HG03175 (cell line): Measurements from ENCODE around the gene NTNG2.

ENCODE experiments used
- ATAC-seq: cut with Tn5 transposase; IDR thresholded peaks from one replicate; pipeline ENCODE4 v1.9.1; 2021; ENCODE audit warnings: mild to moderate bottlenecking, moderate library complexity; ENCODE audit not compliant: unreplicated experiment

The NTNG2 gene

DNA sequence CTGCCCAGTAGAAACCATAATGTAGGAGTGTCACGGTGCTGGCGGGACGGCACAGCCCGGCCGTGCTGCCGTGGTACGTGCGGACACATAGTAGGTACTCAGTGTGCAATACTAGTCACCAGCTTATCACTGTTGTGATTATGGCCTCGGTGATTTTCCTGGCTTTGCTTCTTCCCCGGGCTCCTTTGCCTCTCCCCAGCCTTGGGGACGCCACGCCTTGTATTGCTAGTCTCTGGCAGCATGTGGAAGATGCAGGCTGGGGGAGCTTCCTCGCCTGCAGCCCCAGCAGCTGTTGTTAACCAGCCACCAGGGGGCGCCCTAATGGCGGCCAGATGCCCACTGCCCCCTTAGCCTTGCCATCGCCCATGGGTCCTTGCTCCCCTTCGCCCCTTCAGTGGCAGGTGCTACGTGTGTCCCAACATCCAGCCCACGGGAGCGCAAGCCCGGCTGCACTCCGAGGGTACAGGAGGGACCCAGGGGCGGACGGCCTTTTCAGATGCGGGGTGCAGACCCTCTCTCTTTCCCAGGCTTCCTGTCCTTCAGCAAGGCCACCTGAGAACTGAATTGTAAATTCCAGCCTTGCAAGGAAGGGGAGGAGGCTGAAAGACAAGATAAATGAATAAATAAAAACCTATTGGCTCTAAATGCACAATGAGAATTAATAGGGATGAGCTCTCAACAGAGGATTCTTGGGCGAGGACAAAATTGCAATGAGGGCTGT, 8.0 kb downstream of the NTNG2 start:
- no peak for ATAC-seq

DNA sequence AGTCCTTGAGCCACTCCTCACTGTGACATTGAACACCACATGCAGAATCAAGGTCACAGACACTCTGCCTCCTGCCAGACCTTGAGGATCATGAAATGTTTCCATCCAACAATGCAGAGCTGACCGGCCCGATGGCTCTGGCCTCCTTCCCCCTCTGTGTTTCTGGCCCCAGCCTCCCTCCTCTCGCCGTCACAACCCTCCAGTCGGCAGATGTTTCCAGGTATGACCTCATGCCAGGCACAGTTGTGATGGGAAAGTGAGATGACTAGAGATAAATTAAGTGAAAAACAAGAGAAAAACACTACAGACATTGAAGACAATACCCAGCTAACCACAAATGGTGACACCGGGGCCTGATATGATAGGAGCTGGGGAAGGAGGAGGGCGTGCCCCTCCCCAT, 9.8 kb downstream of the NTNG2 start:
- no peak for ATAC-seq

DNA sequence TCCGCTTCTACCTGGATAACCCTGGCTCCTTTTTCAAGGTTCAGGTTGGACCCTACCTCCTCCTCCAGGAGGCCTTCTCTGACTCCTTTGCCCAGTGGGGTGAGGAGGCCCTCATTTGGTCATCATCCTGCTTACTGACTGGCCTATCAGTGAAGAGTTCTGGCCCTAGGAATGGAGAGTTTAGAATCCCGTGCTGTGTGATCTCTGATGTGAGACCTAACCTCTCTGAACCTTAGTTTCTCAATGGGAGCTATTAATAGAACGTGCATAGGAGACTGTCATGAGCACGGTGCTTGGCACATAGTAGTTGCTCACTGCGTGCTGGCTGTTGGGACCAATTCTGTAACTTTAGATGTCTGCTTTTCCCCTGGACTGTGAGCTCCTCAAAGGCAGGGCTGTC, 10.3 kb downstream of the NTNG2 start:
- no peak for ATAC-seq

DNA sequence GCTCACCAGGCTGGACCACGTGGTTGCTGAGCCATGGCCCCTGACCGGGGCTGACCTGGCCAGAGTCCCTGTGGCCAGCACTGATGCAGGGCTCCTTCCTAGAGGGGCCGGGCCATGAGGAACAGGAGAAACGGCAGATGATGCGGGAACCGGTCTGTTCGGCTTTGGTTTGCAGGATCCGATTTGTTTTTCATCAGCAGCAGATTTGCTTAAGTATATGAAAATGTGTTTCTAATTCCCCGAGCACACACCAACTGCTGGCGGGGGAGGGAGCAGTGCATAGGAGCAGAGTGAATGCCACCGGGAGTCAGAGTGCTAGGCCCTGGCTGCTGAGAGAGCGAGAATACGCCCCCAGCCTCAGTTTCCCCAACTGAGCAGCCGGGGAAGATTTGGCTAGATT, 13.6 kb downstream of the NTNG2 start:
- ATAC-seq: no peak

DNA sequence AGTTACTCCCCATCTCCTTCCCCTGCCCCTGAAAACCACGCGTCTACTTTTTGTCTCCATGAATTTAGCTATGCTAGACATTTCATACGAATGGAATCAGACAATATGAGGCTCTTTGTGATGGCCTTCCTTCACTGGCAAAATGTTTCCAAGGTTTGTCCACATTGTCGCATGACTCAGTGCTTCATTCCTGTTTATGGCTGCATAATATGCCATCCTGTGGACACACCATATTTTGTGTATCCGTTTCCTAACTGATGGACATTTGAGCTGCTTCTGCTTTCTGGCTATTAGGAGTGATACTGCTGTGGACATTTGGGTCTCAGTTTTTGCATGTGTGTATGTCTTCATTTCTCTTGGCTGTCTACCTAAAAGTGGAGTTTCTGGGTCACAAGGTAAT, 14.5 kb downstream of the NTNG2 start:
- no peak for ATAC-seq

DNA sequence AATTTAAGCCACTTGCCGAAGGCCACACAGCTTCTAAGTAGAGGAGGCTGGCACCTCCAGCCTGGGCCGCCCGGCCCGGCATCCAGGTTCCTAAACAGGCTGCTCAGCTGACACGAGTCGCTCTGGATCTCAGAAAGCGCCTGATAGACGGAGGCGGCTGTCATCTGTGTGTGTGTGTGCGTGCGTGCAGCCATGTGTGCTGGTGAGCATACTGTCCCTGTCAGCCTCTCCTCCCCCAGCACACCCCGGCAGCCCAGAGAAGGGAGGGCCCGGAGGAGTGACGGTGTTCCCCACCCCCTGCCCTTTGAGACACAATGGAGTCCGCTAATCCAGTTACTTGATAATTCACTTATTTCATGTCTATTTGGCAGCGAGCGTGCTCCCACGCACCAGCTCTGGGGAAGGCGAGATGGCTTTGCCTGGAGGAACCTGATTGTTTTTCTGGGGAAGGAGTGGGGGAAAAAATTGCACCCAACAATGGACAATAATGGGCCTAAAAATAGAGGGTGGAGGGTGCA, 20.0 kb downstream of the NTNG2 start:
- ATAC-seq: no peak

DNA sequence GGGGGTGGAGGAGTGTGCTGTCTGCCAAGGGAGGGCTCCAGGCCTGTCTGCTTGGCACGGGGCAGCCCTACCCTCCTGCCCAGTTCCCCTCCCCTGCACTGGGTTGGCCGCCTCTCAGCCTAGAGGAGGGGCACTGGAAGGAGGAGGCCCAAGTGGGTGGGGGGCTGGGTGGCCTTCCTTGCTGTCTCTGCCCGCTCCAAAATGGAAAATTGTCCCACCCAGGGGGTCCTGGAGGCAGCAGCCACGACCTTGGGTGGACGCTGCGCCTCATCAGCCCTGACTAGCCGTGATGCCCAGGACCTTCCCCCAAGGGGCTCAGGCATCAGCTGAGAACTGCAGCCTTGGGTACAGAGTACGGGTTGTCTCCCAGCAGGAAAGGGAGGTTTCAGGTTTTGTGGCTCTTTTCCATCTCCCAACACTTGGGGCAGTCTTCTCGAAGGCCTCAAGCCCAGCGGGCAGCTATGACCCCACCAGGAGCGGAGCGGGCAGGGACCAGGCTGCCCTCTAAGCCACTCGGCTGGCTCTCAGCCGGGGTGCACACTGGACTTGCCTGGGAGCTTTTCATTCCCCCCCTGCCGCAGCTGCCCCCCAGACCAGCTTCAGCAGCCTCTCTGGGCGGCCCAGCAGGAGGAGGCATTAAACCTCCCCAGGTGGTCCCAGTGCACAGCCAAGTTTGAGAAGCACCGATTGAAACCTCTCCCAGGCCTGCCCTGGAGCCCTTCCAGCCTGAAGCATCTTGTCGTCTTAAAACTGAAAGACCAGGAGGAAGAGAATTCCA, 20.6 kb downstream of the NTNG2 start:
- no peak for ATAC-seq

DNA sequence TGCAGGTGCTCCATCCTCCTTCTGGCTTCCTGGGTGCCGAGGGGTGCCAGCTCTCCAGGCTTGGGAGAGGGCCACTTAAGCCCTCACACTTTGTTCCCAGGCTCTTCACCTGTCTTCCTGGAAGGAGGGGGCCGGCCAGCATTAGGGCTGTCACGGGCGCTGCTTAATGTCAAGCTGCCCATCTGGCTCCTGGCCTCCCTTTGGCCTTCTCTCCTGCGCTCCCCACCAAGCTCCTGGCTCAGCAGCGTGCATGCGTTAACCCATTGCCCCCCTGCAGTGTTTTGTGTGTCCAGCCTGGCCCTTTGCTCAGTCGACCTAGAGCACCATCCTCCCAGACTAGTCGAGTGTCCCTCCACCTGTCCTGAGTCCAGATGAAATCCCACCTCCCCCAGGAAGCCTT, 21.3 kb downstream of the NTNG2 start:
- no peak for ATAC-seq

DNA sequence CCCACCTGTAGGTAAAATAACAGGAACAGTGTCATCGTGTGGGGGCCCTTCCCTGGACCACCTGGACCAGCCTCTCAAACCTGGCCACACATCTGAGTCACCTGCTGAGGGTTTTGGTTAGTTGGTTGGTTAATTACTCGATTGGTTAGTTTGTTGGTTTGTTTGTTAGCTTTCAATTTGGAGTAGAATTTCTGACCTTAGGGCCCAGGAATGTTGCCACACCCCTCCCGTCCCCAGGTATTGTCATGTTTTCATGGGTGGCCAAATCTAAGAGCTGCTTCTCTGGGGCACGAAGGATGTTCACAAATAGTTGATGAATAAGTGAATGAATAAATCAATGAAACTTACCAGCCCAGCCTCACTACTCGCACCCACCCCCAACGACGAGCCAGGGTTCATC, 21.9 kb downstream of the NTNG2 start:
- no peak for ATAC-seq

DNA sequence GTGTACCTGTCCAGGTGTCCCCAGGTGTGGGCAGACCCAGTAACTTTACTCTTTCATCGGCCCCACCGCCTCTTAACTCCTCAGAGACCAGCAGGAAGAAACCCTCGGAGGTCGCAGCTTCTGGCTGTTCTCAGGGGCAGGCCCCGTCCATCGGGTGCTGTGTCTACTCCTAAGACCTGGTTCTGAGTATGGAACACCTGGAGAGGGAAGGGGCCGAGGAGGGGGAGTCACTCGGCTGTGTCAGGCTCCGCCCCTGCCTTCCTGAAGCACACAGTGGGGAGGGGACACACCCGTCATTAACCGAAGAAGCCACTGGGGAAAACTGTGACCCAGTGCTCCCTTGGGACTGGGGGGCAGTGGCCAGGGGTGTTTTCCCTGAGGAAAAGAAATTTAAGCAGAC, 22.3 kb downstream of the NTNG2 start:
- ATAC-seq: no peak

DNA sequence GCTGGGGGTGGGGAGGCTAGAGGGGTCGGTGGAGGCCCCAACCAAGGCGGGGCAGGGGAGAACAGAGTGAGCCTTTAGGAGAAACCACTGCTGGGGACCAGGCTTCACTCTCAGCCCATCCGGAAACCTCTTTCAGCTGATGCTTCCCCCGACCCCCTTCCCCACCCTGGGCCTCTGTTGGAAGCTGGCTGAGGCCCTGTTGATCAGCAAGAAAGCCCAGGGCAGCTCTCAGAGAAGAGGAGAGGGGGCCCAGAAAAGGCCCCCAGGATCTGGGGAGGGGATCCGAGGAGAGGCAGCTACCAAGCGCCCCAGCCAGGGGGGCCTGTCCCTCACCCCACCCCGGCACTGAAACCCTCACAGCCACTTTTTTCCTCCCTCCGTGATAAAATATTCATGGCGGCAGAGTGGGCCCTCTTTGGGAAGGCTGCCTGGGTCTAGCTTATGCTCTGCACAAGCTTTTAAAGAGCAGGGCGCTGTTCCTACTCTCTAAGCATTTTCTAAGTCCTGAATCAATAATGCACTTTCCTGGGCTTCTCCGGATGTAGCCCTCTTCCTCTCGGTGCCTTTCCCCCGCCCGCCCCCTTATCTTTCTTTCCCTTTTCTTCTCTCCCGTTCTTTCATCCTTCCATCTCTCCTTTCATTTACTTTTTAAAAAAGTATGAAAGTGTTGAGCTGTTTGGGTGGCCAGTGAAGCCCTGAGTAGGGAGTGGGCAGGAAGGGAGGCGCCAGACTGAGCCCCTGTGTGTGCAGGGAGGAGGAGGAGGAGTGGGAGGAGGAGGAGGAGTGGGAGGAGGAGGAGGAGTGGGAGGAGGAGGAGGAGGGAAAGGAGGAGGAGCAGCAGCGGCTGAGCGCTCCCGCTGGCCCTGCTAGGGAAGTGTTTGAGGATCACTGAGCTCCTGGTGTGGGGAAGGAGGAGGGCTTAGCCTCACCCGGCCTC, 23.5 kb downstream of the NTNG2 start:
- no peak for ATAC-seq

DNA sequence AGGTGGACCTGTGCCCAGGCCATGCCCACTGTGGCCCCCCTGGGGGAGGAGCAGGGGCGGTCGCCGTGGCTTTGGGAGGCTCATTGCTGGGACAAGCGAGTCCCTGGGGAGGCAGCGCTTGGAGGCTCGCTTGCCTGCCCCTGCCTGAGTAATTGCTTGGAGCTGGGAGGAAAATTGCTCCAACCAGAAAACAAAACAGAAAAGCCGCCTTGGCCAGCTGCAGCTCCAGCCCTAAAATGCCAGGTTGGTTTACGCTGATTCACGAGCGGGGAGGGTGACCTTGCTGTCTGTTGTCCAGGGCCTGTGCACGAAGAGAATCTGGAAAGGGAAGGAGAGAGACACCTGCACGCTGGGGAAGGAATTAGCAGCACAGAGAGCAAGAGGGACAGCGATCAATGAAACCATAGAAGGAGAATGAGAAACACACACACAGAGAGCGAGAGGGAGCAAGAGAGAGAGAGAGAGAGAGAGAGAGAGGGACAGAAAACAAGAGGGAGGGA, 25.3 kb downstream of the NTNG2 start:
- no peak for ATAC-seq

DNA sequence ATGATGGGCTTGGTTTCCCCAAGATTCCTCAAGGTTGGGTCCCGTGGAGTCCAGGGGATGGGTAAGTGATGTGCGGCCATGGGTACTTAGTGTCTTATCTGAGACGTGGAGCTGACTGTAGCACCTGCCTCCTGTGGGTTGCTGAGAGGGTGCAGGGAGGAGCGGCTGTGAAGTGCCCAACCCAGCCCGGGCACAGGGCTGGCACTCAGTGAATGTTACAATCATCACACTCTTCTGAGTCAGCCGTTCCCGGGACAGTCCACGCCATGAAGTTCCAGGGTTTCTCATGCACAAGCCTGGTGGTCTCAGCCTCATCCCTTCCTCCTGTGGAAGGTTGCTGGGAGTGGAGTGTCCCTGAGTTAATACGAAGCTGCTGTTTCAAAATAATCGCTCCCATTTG, 29.1 kb downstream of the NTNG2 start:
- no peak for ATAC-seq

DNA sequence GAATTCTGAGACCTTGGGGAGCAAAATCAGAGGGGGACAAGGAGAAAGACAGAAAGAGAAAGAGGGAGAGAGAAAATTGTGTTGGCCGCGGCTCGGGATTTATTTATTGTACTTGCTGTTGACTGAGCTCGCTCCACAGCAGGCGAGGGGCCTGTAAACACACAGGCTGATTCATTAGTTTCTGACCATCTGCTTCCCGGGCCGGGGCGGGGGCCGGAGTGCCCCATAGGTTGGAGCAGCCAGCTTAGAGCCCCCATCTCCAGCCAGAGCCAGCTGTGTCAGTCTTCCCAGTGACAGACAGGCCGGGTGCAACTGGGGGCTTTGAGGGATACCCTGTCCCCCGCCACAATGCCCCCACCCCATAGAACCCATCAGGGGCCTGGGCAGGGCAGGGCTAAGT, 30.9 kb downstream of the NTNG2 start:
- ATAC-seq: no peak

DNA sequence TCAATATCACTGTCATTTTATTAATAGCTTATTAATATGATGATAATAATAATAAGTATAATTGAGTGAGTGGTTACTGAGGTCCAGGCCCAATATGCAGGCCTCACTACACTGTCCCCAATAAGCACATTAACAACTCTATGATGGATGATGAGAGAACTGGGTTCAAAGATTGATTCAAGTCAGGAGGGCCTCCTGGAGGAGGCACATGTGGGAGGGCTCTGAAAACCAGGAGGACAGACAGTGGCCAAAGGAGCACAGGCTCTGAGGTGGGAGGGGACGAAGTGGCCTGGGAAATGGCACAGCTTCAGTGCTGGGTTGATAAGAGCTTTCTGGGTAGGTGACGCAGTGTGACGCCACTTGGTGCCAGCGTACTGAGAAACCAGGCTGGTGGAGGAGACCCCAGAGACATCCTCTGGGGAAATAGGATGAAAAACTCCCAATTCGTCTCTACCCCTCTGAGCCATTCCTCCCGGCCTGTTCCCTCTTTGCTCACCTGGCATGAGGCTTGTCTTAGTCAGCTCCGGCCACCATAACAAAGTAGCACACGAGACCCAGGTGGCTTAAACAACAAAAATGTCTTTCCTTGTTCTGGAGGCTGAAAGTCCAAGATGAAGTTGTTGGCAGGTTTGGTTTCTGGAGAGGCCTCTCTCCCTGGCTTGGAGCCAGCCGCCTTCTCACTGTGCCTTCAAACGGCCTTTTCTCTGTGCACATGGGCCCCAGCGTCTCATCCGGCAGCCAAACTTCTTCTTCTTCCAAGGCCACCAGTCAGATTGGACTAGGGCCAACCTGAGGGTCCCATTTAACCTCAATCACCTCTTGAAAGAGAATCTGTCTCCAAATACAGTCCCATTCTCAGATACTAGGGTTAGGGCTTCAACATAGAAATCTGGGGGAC, 31.6 kb downstream of the NTNG2 start:
- no peak for ATAC-seq

DNA sequence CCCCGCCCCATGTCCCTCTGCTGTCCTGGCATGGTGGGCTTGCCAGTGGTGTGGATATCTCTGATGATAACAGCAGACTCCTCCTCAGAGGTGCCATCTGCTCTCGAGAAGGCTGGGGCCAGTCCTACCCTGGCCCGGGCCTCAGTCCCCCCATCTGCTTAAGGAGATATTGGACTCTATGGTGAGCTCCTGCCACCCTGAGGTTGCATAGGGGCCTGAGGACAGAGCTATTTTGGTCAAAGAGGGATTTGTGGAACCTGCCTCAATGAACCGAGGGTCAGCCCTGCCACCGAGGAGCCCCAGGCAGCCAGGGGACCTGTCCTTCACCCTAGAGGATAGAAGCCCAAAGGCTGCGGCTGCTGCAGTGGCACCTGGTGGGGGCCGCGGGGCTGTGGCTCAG, 32.6 kb downstream of the NTNG2 start:
- ATAC-seq: no peak

DNA sequence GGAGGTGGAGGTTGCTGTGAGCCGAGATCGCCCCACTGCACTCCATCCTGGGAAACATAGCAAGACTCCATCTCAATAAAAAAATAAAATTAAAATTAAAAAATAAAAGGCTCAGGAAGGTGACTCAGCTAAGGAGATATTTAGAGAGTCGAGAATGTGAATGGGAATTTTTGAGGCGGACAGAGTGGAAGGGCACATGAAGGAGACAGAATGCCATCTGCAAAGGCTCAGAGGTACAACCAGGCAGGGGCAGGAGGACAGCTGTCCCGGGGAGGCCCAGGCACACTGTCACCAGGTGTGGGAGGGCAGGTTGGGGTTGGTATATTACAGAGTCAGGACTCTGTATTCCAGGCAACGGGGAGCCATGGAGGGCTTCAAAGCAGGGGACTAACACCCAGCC, 35.5 kb downstream of the NTNG2 start:
- ATAC-seq: no peak

DNA sequence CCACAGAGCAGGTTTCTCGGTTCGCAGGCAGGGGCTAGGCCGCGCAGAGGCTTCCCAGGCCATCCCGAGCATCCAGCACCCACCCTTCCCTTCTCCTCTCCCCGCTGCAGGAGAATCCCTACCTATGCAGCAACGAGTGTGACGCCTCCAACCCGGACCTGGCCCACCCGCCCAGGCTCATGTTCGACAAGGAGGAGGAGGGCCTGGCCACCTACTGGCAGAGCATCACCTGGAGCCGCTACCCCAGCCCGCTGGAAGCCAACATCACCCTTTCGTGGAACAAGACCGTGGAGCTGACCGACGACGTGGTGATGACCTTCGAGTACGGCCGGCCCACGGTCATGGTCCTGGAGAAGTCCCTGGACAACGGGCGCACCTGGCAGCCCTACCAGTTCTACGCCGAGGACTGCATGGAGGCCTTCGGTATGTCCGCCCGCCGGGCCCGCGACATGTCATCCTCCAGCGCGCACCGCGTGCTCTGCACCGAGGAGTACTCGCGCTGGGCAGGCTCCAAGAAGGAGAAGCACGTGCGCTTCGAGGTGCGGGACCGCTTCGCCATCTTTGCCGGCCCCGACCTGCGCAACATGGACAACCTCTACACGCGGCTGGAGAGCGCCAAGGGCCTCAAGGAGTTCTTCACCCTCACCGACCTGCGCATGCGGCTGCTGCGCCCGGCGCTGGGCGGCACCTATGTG, 36.1 kb downstream of the NTNG2 start:
- ATAC-seq: no peak

DNA sequence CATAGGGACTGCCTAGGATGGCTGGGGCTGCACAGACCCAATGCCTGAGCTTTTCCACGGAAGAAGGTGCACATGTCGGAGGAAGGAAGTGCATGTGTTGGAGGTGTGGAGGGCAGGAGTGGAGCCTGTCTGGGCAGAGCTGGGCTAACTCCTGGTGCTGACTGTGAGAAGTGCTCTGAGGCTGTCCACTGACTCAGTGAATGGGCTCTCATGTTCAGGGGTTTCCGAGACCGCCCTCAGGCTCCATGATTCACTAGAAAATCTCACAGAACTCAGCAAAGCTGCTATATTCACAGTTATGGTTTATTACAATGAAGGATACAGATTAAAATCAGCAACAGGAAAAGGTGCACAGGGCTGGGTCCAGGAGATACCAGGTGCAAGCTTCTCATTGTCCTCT, 37.2 kb downstream of the NTNG2 start:
- ATAC-seq: no peak

DNA sequence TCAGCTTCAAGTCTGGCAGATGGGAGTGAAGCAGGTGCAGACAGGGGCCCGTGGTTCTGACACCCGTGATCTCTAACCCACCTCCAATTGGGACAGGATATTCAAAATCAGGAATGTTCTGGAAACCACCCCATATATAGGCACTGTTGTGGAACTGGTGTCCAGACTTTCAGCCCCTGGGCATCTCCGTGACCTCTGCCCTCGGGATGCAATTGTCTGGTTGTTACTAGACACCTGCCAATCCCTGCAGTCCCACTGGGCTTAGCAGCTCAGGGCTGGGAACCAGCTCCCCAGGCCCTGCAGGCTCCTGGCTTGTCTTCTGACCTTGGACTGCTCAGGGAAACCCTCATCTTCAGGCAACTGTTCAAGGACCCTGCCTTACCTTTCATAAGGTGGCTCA, 38.8 kb downstream of the NTNG2 start:
- no peak for ATAC-seq
